ENCODE results near the gene SETD4. TPM values are rescaled to one million over a fixed set of nuclear protein-coding genes. Genes with fewer than 3 reads are reported as not detected.

SETD4 gene
- total RNA-seq, 1 donor from 2014 or later = 45.8 TPM

DNA sequence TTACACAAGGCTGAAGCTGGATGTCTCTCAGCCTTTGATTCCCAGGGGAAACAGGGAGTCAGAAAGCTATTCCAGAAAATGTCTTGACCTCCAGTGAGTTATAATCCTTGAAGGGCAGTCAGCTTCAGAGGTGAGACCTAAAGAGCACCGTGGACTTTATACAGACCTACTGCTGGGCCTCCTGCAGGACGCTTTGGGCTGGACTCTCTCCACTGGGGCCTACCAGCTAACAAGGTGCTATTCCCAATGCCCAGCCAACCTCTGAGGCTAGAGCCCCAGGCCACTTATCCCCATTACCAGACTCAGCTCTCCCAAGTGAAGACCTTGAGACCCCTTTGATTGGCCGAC, 6.6 kb downstream of the SETD4 start:
- TF ChIP-seq, protein P1, sequence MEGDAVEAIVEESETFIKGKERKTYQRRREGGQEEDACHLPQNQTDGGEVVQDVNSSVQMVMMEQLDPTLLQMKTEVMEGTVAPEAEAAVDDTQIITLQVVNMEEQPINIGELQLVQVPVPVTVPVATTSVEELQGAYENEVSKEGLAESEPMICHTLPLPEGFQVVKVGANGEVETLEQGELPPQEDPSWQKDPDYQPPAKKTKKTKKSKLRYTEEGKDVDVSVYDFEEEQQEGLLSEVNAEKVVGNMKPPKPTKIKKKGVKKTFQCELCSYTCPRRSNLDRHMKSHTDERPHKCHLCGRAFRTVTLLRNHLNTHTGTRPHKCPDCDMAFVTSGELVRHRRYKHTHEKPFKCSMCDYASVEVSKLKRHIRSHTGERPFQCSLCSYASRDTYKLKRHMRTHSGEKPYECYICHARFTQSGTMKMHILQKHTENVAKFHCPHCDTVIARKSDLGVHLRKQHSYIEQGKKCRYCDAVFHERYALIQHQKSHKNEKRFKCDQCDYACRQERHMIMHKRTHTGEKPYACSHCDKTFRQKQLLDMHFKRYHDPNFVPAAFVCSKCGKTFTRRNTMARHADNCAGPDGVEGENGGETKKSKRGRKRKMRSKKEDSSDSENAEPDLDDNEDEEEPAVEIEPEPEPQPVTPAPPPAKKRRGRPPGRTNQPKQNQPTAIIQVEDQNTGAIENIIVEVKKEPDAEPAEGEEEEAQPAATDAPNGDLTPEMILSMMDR (IDR thresholded peaks at IDR 0.05; ENCODE audit: unreplicated experiment) = no peak
- H3K36me3 Mint-ChIP-seq (ENCODE audit: insufficient read depth) = peaks cover 27% of the 10 kb centered on the region
- no peak overlapping the region for H3K4me3 Mint-ChIP-seq (ENCODE audit: low read depth)
- no peak for DNase-seq (ENCODE audit: low spot score, unreplicated experiment)
- H3K27ac Mint-ChIP-seq = no peak overlapping the region
- no peaks in the 10 kb centered on the region for H3K9me3 Mint-ChIP-seq (ENCODE audit: low read depth)
- H3K4me1 Mint-ChIP-seq (ENCODE audit: low read depth) = peaks cover 4% of the 10 kb centered on the region
- H3K27me3 Mint-ChIP-seq = no peaks in the 10 kb centered on the region

DNA sequence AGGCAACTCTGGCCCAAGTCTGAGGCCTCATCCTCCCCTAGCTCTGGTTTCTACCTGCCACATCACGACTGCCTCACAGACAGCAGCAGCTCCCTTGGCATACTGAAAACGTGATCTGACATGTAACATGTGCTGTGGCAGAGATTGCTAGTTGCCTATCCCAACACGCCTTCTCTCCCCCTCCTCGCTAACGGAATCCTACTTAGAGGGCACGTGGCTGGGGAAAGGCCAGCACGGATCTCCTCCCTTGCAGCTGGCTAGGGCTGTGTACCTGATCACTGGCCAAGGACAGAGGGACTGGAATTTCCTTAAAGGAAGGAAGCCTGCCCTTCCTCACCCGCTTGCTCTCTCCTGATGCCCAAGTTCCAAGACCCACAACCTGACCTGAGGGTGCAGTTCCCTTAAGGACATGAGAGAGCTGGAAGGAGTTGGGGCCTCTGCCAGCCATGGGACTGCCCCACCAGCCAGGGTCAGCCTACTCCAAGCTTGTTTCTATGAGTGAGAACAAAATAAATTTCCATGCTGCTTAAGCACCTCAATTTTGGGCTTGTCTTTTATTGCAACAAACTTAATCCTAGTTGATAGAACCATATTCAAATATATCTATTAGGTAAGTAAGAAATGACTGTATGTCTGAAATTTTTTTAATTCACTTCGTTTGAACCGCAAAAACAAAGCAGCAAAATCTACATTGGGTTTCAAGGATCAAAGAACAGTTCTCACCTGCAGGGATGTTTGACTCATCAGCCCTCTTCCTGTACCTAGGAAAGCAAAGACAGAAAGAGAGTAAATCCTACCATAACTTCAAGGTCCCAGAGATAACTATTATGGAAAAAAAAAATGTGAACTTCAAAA, 7.2 kb downstream of the SETD4 start:
- H3K27me3 Mint-ChIP-seq = no peaks in the 10 kb centered on the region
- no peak overlapping the region for H3K4me3 Mint-ChIP-seq (ENCODE audit: low read depth)
- TF ChIP-seq, protein P1 (IDR thresholded peaks at IDR 0.05; ENCODE audit: unreplicated experiment) = no peak
- H3K9me3 Mint-ChIP-seq (ENCODE audit: low read depth) = no peaks in the 10 kb centered on the region
- H3K36me3 Mint-ChIP-seq (ENCODE audit: insufficient read depth) = peaks cover 26% of the 10 kb centered on the region
- H3K27ac Mint-ChIP-seq = no peak overlapping the region
- DNase-seq (ENCODE audit: low spot score, unreplicated experiment) = no peak
- peaks cover 3% of the 10 kb centered on the region for H3K4me1 Mint-ChIP-seq (ENCODE audit: low read depth)

DNA sequence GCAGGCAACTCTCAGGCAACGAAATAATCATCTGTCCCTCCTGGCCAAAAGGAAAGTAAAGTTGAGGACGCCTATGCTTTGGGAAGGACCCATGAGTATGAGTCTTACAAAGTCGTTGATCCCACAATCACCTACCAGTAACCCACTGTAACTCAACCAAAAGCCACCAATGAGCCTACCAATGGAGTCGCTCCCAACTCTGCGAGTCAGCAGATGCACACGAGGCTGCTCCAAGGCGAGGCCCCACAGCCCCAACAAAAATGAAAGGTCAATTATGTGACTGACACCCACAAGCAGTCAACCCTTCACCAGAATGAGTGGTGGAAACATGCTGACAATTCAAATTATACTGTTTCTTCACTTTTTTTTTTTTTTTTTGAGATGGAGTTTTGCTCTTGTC, 12.0 kb downstream of the SETD4 start:
- no peak overlapping the region for H3K4me3 Mint-ChIP-seq (ENCODE audit: low read depth)
- no peak for DNase-seq (ENCODE audit: low spot score, unreplicated experiment)
- peaks cover 38% of the 10 kb centered on the region for H3K36me3 Mint-ChIP-seq (ENCODE audit: insufficient read depth)
- TF ChIP-seq, protein P1 (IDR thresholded peaks at IDR 0.05; ENCODE audit: unreplicated experiment) = no peak
- no peaks in the 10 kb centered on the region for H3K9me3 Mint-ChIP-seq (ENCODE audit: low read depth)
- no peak overlapping the region for H3K27ac Mint-ChIP-seq
- no peaks in the 10 kb centered on the region for H3K4me1 Mint-ChIP-seq (ENCODE audit: low read depth)
- no peaks in the 10 kb centered on the region for H3K27me3 Mint-ChIP-seq

DNA sequence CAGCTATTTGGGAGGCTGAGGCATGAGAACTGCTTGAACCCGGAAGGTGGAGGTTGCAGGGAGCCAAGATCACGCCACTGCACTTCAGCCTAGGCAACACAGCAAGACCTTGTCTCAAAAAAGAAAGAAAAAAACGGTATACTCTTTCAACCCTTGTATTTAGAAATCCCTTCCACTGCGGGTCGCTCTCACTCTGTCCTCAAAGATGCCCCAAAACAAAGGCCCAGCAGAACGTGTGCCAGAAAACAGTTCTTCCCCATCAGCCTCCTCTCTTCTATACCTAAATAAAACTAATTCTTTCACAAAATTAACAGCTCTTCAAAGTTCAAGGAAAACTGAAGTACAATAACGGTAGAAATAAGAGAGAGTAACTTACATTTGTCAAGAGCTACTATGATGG, 13.2 kb downstream of the SETD4 start:
- no peak overlapping the region for H3K4me3 Mint-ChIP-seq (ENCODE audit: low read depth)
- no peaks in the 10 kb centered on the region for H3K4me1 Mint-ChIP-seq (ENCODE audit: low read depth)
- peaks cover 41% of the 10 kb centered on the region for H3K36me3 Mint-ChIP-seq (ENCODE audit: insufficient read depth)
- H3K9me3 Mint-ChIP-seq (ENCODE audit: low read depth) = no peaks in the 10 kb centered on the region
- DNase-seq (ENCODE audit: low spot score, unreplicated experiment) = no peak
- TF ChIP-seq, protein P1 (IDR thresholded peaks at IDR 0.05; ENCODE audit: unreplicated experiment) = no peak
- H3K27me3 Mint-ChIP-seq = no peaks in the 10 kb centered on the region
- no peak overlapping the region for H3K27ac Mint-ChIP-seq

DNA sequence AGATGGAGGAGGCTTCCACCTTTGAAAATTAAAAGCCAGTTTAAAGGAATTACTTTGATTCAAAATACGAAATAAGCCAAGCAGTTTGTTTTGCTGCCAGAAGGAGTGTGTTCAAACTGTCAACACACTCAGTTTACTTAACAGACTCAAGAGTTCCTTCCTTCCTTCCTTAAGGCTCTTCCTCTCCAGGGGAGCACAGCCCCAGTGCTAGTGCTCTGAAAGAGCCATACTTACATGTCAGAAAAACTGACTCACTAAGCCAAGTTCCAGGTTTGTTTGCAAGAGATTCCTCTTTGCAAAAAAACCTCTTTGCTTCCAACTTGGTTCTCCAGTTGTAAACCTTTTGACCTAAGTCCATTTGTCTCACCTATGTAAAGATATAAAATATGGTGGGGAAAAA, 14.3 kb downstream of the SETD4 start:
- no peaks in the 10 kb centered on the region for H3K27me3 Mint-ChIP-seq
- no peak overlapping the region for H3K4me3 Mint-ChIP-seq (ENCODE audit: low read depth)
- no peaks in the 10 kb centered on the region for H3K9me3 Mint-ChIP-seq (ENCODE audit: low read depth)
- H3K4me1 Mint-ChIP-seq (ENCODE audit: low read depth) = no peaks in the 10 kb centered on the region
- H3K36me3 Mint-ChIP-seq (ENCODE audit: insufficient read depth) = peaks cover 41% of the 10 kb centered on the region
- no peak overlapping the region for H3K27ac Mint-ChIP-seq
- DNase-seq (ENCODE audit: low spot score, unreplicated experiment) = no peak
- TF ChIP-seq, protein P1 (IDR thresholded peaks at IDR 0.05; ENCODE audit: unreplicated experiment) = no peak

Measured in progenitor cell of endocrine pancreas (in vitro differentiated cells).